SIG-M5 treated with dmso at 0.1 percent for 504 hours (cell line): ENCODE measurements around the gene VOPP1.
"Not testable (repeated sequence)": the region's sequence is repeated elsewhere in the genome, so short reads cannot be mapped to it uniquely, and the experiment has no call there.

Experiments
- DNase-seq: peaks from one replicate; lab custom pipeline; 2025; ENCODE audit not compliant: unreplicated experiment; lab: John Stamatoyannopoulos, UW

The VOPP1 gene

GRCh38 chr7:55514546-55515265 lies 57.6 kb downstream of the VOPP1 start:
- no peak for DNase-seq

DNA sequence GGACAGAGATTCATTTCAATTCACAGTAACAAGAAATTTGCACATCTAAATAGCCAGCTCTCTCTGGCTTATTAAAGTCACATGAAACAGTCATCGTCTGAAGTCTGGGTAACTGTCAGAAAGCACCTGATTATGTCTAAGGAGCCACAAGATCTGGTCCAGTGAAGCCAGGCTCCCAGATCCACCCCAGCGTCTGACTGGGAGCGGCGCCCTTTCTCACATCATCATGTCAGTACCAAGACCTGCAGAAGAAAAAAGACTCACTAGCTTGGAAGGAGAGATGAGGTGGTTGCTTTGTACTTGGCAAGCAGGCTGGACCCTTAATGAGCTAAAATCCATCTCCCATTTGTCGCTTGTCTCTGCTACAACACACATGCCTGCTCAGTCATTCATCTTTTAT lies 58.4 kb downstream of the VOPP1 start:
- DNase-seq, result no peak

- no peak for DNase-seq
Observed at GRCh38 chr7:55512635-55513191, 59.6 kb downstream of the VOPP1 start.

- DNase-seq, result no peak
Observed at GRCh38 chr7:55510621-55511020, 61.7 kb downstream of the VOPP1 start.

GRCh38 chr7:55510206-55510605 lies 62.1 kb downstream of the VOPP1 start:
- not testable (repeated sequence) for DNase-seq

DNA sequence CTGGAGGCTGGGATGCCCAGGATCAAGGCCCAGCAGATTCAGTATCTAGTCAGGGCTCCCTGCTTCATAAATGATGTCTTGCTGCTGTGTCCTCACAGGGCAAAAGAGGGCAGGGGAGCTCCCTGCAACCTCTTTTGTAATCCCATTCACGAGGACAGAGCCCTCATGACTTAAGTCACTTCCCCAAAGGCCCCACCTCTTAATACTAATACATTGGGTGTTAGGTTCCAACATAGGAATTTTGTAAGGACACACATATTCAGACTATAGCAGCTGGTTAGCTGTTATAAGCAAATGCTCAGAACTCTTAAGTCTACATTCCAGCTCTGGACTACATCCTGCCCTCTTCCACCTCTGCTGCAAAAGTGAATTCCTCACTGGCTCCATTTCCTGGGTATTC lies 63.0 kb downstream of the VOPP1 start:
- peak; percentile 3 for DNase-seq

DNA sequence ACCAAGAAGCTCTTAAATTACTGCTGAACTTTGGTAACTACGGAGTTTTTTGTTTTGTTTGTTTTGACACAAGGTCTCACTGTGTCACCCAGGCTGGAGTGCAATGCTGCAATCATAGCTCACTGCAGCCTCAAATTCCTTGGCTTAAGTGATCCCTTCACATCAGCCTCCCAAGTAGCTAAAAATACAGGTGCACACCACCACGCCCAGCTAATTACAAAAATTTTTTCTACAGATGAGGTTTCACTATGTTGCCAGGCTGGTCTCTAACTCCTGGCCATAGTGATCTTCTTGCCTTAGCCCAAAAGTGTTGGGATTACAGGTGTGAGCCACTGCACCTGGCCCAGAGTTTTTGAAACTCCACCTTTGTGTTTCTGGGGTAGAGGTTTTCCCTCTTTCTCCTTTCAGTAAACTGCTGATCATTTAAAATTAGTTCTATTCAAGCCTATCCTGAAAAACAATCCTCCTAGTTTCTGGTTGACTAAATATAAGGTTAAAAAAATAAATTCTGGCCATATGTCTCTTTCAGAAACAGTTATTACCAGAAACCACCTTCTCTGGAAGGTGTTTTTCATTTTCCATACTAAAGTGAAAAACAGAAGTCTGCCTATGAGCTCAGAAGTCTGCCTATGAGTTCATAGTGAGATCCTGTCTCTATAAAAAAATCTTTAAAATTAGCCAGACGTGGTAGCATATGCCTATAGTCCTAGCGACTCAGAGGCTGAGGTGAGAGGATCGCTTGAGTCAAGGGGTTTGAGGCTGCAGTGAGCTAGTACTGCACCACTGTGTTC lies 63.9 kb downstream of the VOPP1 start:
- no peak for DNase-seq

DNA sequence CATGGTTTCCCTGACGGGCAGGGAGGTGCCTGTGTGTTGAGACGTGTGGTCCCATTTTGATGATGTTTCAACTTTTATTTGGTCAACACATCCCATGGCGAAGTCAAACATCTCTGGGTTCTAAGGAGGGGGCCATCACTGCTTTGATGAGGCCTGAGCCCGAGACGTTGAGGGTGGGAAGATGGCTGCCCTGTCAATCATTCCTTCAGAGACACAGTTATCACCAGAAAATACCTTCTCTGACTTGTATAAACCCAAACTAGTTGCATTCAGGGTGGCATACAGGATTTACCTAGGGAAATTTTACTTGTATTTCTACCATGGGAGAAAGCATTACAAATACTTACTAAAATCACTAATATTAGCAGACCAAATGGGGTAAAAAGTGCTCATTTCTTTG lies 64.6 kb downstream of the VOPP1 start:
- DNase-seq, result no peak

DNA sequence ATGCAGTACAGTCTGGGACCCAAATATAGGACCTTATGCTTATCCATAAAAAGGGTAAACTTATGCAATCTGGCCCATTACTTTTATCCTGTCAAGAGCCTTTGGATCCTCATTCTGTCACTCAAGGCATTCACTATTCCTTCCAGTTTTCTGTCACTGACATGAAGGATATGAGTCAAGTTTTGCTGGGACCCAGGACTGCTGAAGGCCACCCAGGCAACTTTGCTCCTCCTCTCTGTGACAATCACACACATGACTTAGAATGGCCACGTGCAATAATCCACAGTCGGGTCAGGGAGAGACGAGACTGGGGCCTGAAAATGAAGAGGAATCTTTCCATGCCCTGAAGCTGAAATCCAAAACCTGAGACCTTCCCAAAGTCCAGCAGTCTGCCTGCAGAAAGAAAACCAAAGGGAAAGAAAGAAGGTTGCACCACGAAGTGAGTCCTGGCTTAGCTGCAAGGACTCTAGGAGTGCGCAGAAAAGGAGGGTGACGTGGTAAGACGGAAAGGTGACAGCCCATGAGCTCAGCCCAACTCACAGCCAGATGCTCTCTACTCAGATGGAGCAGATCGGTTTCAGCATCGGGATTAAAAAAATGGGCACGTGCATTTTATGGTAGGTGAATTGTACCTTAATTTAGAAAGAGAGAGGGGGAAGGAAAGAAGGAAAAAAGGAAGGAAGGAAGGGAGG lies 67.2 kb downstream of the VOPP1 start:
- DNase-seq, result no peak

DNA sequence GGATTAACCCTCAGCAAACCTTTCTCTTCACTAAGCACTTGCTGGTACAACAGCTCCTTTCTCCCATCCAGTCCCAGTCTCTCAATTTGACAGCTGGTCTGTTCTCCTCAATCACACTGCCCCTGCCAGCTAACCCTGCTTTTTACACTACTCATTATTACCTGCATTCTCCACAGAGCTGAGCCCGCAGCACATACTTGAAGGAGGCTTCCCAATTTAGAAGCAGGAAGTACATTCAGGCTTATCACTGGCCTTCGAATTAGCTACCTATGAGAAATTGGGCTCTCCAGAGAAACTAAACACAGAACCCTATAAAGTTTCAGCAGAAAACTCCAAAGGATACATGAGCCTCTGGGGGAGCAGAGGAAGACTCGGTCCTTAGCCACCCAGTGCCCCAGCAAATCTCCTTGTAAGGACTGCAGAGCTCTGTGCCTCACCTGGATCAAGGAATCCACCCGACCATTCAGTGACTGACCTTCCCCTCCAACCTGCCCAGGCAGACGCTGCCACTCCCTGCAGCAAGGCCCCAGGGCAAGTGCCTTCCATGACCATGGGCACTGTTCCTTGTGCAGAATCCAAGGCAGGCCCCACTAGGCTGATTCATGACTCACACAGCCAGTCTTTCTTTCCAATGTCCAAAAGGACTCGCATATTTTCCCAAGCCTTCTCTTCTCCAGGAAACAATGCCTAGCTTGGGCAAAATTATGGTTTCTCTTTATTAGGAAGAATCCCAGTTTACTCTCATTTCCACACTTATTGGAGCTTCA lies 68.0 kb downstream of the VOPP1 start:
- DNase-seq, result no peak

- no peak for DNase-seq
Observed at GRCh38 chr7:55502858-55503440, 69.4 kb downstream of the VOPP1 start.

DNA sequence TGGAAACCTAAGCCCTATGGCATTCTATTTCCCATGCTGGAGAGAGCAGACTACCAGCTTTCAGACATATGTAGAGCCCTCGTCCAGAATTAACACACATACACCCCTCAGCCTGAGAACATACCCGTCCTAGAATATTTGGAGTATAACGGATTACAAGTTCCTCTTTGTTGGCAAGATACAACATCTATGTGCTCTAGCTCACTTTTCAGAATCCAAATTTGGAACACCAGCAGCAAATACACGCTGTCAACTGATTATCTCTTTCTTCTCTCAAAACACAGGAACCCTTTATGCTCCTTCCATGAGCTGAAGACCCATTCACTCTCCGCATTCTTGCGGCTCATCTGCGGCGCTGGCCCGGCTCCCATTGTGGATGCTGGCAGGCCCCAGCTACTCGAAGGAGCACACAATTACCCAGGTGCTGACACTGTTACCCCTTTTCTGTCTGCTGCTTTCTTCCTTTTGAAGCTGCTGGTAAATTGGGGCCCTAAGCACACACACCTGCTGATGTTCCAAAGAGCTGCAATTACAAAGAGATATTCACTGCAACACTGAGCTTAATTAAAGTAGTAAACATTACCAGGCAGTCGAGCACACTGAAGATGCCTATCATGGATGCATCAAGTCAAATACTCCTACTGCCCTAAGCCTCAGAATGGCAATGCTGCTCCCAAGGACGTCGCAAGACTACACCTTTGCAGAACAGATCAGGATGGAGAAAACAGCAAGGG lies 70.0 kb downstream of the VOPP1 start:
- DNase-seq, result no peak

GRCh38 chr7:55501611-55502010 lies 70.7 kb downstream of the VOPP1 start:
- no peak for DNase-seq

DNA sequence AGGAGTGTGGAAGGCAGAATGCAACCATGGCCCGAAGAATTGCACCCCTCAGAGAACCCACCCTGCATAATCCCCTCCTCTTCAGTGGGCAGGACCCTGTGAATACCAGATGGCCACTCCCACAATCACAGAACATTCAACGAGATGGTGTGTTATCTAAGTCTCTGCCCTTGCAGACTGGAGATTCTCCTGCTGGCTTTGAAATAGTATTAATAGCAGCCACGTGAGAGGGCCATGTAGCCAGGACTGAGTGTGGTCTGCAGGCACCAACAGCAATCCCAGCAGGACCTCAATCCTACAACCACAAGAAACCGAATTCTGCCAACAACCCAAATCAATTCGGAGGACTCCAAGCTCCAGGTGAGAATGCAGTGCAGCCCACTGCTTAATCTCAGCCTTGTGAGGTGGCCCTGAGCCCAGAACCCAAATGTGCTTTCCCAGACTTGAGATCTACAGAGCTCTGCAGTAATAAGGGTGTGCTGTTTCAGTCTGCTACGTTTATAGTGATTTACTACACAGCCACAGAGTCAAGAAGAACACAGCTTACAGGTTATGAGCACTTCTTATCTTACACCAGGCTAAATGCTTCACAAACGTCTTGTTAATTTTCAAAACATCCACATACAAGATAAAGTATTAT lies 72.1 kb downstream of the VOPP1 start:
- DNase-seq, result no peak

DNA sequence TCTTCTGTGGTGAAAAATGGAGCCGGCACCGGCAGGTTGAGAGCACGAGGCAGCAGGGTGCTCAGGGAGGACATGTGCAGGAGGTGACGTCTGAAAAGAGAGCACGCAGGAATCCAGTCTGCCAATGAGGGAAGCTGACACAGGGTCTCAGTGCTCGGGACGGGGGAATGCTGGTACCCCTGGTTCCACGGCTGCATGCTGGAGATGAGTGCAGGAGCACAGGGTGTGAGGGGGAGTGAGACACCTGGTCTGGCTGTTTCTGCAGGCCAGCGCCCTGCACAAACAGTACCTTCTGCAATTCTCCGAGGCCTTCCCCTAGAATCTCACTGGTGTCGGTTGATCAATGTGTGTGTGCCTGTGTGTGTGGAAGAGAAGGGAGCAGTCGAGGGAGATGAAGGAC lies 72.7 kb downstream of the VOPP1 start:
- DNase-seq, result no peak

DNA sequence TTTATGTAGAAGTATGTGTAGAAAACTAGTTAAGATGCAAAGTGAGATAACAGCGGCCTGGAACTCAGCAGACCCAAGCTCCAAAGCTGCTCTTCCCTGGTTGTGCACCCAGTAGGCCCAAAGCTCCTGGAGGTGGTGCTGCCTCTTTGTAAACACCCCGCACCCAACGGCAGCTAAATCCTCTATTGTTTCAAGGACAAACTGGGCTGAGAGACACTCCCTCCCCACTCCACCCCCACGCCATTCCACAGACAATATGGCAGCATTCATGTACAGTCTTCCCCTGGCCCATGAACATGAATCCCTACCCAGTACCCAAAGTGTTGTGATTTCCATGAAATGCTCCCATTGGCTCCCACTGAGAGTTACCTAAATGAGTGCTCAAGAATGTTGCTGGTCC lies 73.5 kb downstream of the VOPP1 start:
- DNase-seq, result no peak

- DNase-seq, result no peak
Observed at GRCh38 chr7:55498142-55498541, 74.2 kb downstream of the VOPP1 start.

DNA sequence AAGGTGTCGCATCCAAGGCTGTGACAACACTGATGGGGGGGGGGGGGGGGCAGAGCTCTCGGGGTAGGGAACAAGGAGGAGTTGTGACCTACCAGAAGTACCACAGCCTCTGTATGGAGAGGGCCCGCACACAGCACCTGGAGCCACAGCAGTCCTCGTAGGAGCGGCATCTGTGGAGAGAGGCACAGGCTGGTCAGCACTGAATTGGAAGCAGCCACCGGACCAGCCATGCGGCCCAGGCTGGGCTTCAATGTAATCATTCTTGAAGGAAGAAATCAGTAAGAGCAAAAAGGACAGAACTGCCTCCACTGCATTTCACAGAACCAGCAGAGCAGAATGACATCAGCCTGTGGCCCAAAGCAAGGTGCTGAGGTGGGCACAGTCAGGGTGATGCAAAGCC lies 74.8 kb downstream of the VOPP1 start:
- DNase-seq, result no peak

- no peak for DNase-seq
Observed at GRCh38 chr7:55496906-55497305, 75.4 kb downstream of the VOPP1 start.
